NCI-H1417 treated with DMSO at 0.1 percent for 48 hours (cell line): Measurements from ENCODE around the gene POLA1.

Source experiments
- DNase-seq: peaks from one replicate; lab custom pipeline; 2025; lab: John Stamatoyannopoulos, UW

The POLA1 gene

DNA sequence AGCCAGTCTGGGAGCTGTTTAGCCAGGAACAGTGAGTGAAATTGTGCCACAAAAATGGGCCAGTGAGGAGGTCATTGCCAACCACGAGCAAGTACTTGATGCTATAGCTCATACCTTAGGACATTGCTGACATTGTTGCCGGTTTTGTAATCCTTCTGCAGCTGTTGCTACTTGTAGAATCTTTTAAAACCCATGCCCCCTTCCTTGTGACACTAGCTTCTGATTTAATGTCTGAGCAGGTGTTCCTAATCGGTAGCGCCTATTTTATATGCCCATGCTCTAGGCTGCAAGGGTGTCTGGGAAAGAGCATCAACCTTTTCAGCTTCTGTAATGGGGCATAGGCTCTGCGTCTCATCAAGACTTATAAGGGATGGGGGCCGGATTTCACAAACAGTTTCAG, 2.6 kb downstream of the POLA1 start:
- DNase-seq: no peak

DNA sequence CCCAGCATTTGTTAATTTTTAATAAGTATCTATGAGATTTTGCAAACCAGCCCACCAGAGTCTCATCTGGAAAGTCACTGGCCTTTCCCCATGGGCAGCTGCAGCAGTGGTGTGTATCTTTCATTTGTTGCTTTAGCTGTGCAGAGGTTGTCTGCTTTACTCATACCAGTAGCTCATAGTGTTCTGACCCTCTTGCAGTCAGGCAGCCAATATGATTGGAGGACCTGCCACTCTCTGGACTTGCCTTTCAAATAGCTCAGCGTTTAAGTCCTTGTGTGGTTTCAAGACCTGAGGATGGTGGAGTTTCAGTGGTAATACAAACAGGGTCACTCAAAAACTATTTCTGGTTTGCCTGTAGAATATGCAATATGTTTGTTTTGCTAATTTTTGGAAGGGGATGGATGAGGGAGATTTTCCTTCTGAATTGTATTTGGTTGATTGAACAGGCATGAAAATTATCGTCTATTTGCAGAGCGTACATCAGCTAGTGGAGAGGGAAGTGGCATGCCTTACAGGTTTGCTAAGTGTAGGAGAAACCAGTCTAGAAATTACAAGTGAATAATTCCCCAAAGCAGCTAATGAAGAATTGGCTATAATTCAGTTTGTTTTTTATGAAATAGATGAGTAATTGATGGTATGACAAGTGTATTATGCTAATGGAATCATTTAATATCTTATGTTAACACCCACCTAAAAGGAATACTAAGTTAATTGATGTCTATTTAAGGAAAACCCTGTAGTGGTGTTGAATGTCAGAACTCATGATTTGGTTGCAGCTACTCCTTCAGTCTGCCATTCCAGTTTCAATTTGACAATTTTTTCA, 8.9 kb downstream of the POLA1 start:
- no peak for DNase-seq

DNA sequence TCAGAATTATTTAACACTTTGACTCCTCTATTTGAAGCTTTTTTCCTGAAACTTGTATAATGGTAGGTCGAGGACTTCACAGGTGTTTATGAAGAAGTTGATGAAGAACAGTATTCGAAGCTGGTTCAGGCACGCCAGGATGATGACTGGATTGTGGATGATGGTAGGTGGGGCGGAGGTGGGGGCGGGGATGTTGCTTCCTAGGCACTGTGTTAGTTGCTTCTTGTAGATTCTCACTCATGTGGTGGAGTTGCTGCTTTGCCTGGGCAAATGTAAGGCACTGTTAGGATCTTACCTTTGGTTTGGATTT, 9.4 kb downstream of the POLA1 start:
- DNase-seq: no peak

DNA sequence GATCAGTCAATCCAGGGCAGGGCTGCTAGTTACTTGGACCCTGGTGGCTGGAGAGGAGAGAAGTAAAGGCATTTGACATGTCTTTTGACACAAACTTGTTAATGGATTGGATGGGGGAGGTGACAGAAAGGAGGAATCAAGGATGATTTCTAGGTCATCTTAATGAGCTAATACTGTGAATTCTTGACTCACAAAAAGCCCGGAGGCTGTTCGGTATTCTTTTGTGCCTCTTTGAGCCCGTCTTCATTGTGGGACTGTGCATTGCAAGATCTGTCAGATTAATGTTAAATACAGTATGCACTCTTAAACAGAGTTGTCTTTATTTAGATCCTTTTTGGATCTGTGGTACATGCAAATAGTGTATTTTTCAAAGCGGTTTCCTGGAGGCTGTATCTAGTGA, 25.1 kb downstream of the POLA1 start:
- DNase-seq: no peak

DNA sequence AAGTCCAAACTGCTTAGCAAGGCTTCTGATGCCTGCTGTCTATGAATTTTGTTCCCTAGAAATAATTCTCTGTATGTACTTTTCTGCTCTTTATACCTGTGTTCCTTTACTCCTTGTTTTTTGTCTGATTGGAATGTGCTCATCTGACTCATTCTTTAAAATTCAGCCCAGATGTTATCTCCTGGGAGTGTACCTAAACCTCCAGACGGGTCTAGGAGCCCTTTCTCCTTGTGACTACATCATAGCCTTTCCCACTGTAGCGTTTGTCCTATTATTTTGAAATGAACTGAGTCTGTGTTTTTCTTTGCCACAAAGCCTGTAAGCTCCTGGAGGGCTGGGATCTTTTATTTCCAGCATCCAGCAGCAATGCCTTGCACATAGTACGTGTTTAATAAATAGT, 26.3 kb downstream of the POLA1 start:
- no peak for DNase-seq

DNA sequence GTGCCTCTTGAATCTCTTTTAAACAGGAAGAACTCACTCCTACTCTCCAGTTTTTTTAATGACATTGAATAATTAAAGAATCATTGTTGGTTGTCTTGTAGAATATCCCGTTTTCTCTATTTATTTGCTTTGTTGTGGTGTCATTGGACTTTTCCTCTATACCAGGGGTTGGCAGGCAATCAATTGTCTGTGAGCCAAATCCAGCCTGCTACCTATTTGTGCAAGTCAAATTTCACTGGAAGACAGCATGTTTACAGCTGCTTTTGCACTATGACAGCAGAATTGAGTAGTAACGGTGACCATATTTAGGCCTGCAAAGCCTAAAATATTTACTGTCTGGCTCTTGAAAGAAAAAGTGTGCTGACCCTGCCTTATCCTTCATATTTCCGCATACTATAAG, 34.8 kb downstream of the POLA1 start:
- no peak for DNase-seq

DNA sequence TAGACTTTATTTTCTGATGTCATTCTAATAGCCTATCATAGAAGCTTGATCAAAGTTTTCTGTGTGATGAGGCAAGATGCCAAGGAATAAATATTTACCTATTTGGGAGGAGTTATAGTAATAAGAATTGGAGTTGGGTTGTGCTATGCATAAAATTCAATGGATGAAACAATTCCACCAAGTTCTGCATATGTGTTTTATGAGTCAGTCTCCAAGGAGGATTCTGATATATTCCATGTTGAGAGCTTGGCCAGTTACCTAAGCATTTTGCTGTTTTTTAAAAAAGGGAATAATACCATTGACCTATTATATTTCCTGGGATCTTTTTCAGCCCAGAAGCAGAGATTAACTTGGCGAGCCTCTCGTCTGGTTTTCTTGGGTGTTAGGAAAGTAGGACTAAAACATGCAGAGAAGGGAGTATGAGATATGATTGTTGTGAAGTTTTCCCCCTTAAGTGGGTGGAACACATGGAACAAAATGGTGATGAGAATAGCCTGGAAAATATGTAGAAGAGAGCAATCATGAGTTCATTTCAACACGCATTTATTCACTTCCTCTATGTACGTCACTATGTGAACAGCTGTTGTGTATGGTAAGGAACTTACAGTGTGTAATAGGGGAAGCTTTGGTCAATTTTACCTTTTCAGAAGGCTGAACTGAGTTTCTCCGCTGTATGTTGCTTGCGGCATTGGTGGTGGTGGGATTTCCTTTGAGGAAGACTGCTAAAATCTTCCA, 39.2 kb downstream of the POLA1 start:
- DNase-seq: no peak

DNA sequence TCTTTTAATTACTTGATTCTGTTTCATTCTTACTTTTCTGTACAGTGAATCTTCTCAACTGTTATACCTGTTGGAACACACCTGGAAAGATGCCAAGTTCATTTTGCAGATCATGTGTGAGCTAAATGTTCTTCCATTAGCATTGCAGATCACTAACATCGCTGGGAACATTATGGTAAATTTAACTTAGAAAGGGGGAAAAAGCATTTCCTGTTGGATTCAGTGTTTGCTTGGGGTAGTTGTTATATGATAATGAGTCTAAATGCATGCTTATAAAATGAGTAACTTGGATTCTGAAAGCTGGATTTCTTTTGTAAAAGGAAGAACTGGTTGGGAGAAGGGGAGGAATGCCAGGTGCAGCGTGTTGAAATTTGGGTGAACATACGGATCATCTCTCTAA, 47.6 kb downstream of the POLA1 start:
- DNase-seq: no peak

DNA sequence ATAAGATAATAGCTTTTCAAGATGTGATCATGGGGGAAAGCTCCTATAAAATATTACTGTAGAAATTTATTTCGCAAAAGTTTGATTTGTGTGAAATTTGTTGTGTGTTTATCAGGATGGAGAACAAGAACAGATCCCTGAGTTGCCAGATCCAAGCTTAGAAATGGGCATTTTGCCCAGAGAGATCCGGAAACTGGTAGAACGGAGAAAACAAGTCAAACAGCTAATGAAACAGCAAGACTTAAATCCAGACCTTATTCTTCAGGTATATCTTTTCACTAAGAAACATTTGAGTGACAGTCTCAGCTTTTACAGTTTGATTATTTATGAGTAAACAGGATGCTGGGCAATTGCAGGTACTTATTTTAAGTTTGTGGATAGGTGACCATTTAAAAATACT, 54.5 kb downstream of the POLA1 start:
- no peak for DNase-seq

DNA sequence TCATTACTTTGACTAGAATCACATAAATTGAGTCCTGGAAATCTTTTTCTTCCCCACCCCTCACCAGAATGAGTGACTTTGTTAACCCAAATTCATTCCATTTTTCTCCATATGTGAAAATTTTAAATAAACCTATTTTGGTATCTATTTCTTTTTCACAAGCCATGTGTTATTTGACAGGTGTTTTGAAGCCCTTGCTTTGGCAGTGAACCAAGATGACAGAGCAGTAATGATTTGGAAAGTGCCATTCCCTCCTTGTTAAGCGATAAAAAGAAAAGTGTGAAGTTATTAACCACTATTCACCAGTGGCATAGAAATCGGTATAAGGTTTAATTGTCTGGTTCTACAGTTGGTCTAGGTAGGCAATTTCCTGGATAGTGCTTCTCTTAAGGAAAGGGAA, 66.1 kb downstream of the POLA1 start:
- no peak for DNase-seq

DNA sequence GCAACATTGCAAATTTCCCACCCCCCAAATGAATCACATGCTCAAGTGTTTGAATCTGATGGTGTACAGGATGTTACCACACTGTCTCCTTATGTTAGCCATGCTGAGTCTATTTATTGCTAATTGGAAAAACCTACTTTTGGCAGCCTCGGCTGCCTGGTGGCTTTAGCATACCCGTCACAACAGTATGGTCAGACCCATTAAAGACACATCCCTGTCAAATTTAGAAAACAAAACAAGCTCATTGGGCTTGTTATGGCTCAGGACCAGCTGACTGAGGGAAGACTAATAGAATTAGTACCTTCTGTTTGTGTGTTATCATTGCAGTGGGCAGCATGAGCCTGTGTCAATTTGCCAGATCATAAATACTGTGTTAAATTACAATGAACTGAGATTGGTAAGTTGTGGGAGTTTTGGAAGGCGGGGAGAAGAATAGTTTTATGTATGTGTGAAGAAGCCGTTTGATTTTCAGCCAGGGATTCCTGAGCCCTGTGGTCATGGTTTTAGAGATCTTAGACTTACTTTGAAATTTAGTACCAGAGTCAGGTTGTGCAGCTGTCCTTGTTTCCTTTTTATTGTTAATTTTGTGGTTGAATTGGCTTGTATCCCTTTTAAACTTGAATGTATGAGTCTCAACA, 66.8 kb downstream of the POLA1 start:
- no peak for DNase-seq

DNA sequence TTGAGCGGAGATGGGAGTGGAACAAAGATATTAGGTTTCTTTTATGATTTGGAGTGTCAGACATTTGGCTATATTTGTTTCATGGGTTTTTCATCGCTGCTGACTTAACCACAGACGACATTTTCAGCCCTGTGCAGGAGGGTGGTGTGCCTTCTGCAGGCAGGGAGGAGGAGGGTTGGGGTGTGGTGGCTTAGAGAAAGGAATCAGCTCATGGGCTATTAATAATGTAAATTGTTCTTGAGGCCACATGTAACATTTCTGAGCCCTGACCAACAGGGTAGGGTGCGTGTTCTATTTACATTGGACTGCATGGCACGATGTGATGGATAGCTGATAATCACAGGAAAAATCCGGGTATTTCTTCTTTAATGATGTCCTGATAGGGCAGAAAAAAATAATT, 67.6 kb downstream of the POLA1 start:
- DNase-seq: no peak

DNA sequence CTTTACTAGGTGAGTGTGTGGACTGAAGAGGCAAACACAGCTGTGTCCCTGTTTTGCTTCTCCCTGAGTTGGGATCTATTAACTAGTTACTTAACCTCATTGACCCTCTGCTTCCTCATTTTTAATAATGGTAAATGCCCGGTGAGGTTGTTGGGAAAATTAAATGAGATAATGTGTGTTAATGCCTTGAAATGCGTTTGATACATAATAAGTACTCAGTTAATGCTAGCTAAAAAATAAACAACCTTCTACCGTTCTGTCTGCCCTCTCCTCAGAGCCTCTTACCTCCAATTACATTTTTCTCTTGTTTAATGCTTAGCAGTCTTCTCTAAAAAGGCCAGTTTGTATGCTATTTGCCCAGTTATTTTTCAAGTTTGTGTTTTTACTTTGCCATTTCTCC, 70.3 kb downstream of the POLA1 start:
- no peak for DNase-seq

DNA sequence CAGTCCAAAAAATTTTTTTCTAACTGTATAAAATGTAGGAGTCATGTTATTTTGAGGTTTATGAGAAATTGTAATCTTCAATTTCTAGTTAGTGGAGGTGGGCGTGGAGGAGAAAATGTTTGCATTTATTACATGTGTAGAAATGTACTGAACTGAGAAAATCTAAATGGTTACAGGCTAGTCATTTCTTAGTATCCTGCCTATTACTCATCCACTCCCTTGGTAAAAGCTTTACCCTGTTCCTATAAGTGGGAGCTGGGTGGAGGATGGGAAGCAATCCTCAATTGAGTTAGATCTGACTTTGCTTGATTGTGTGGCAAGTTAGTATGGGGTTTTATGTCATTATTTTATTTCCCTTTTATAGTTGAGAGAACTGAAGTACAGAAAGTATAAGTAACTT, 73.8 kb downstream of the POLA1 start:
- no peak for DNase-seq

DNA sequence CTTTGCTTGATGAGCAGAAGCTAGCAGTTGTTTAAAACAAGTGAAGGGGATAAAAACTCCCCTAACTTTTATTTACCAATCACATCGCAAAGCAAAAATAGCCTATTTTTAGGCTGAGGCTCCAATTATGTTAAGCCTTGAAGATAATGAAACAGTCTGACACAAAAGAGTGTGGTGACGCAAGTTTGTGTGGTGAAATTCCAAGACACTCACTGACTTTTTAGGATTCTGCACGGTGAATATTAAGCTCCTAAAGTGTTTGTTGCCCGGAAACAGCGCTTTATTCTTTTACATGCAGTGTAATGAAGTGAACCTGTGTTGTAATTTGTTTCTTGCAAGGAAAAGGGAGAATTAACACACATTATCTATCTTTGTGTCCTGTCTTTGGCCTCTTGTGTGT, 74.8 kb downstream of the POLA1 start:
- DNase-seq: no peak

DNA sequence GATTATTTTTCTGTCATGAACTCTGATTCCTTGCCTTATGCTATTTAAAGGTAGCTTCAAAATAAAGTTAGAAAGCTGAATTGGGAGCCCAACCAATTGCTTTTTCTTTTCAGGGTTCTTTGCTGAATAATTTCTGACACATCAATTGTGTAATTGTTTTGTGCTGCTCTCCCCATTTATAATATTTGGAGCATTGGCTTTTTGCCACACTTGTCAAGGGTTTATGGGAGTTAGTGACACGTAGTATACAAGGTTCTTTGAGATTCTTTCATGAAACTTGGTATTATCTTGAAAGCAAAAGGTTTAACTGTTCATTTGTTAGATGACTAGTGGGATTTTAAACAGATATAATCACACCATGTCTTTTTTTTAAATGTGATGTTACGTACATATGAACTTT, 80.9 kb downstream of the POLA1 start:
- DNase-seq: no peak

DNA sequence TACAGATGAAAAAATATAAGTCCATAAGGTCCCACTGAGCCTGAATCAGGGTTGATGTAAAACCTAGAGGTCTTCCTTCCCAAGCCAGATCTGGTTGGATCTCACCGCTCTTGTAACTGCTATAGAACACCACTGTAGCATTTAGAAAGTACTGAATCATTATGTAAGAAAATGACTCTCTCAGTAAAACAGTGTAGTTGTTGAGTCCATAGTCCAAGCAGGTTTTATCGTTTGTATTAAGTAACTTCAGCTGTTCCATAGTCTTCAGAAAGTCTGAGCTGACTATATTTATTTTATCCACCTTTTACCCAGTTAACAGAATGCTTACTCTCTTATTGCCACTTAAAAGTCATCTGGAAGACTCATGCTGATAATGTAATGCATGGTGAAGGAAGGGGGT, 82.2 kb downstream of the POLA1 start:
- no peak for DNase-seq

DNA sequence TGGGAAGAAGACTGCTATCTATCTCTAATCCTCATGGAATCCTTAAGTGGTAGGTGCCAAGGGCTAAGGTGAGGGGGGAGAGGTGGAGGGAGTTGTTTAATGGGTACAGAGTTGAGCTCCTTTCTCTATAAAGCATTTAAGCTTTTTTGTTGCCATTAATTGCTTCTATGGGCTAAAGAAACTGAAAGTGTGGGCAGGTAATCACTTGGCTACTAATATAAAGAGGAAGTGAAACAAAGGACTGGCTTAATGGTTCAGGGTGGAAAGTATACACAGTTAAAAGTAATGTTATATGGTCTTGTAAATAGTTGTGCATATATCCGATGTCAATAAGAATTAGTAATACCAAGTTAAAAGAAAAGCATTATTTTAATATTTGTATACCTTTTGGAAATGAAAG, 83.9 kb downstream of the POLA1 start:
- no peak for DNase-seq

DNA sequence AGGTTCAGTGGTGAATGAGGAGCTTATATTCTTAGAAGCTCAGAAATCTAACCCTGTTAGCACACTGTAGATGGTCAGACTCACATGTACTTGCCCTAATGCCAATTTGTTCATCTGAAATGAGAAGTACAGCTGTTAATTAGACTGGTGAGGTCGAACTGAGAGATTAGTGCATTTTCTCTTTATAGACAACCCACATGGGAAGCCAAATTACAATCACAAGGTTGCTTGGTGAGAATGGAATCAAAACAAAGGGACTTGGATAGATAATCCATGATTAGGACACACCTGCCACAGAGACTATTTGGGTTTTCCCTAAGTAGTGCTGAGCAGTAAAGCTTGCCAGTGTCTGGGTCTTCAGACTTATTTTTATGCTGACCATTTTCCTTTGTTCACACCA, 88.3 kb downstream of the POLA1 start:
- no peak for DNase-seq

DNA sequence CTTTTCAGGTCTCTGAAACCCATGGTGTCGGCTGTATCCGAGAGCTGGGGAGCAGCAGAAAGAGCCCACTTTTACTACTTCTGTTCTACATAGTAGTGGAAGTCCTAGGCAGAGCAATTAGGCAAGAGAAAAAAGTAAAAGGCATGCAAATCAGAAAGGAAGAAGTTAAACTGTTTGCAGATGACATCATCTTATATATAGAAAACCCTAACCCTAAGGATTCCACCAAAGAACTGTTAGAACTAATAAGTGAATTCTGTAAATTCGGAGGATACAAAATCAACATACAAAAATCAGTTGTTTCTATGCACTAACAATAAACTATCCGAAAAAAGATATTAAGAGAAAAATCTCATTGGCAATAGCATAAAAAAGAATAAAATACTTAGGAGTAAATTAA, 95.3 kb downstream of the POLA1 start:
- no peak for DNase-seq

DNA sequence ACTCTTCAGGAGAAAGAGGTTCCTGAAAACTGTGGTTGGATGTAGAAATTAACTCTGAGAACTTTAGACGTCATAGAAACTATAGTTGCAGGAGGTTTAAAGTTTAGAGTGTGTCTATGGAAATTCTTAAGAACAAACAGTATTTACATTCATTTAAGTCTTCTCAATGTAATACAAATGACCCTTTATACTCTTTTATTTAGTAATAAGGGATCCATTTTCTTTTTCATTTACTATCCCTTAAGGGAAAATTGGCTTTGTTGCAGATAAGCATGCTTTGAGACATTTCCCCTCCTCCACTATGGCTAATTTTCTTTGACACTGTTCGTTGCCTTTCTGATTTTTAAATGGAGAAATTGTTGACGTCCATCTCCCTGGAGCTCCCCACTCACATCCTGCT, 96.4 kb downstream of the POLA1 start:
- DNase-seq: no peak

DNA sequence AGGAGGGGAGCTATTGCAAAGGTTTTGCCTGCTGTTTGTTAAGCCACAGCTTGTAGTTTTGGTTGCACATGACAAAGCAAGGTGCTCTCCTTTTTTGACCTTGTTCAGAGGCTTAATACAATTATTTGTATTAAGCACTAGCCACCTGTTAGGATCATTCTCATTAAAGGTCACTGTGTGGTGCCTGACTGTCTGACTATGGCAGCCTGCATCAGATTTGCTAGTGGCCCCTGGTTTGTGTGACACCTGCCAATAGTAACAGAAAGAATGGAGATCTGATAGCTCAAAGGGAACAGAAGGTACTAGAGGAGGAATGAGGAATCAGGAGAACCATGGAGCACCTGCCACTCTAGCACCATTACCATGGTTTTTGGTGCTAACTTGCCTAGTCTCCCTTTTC, 102.5 kb downstream of the POLA1 start:
- DNase-seq: no peak

DNA sequence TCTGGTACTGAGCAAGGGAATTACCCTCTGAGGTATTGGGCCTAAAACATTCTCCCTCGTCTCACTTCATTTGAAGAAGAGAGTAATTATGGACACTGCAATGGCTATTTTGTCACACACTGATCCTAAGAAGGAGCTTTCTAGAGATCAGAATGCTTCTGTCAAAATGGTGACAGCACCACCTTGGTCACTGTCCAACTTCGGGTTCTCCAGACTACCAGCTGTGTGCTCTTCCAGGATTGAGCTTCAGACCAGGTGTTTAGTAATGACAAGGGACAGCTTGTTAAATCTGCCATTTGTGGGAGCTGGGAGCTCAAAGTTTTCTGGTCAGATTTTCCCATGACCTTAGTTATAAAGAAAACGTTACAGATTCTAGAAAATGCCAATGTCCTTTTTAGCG, 105.4 kb downstream of the POLA1 start:
- DNase-seq: no peak

DNA sequence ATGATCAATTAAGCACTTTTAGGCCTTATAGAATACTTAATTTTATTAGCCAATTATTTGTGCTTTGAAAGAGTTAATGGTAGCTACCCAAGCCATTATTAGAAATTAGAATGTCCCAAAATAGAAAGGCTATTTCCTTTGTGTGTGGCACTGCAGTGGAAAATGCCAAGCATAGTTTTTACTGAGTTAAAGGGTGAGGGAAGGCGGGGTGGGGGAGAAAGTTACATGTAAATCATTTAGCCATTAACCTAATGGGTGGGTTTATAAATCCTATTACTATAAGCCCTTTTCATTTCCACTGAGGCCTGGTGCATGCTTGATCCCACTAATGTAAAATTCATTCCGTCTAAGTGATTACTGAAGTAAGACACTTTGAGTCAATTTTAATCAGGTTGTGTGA, 105.8 kb downstream of the POLA1 start:
- no peak for DNase-seq
